ENCODE measurements around the gene TMPRSS2. TPM values are rescaled to one million over a fixed set of nuclear protein-coding genes. Genes with fewer than 3 reads are reported as not detected.

Gene TMPRSS2
- total RNA-seq, 2 experiments from 2014 or later, result not detected

- no peaks in the 10 kb centered on the region for H3K4me1 Mint-ChIP-seq (ENCODE audit: low read depth)
- DNase-seq (no peak), ATAC-seq (ENCODE audit: poor library complexity) (no peak)
- H3K4me3 Mint-ChIP-seq, result no peak overlapping the region
- no peaks in the 10 kb centered on the region for H3K9me3 ChIP-seq (ENCODE audit: control insufficient read depth in 1 of 2, insufficient read depth in 1 of 2, low read length in 2 of 2)
- H3K36me3 Mint-ChIP-seq (ENCODE audit: low read depth), result no peaks in the 10 kb centered on the region
- H3K27ac Mint-ChIP-seq, result no peak overlapping the region
- peaks cover 20 to 28% of the 10 kb centered on the region in 2 experiments for H3K27me3 ChIP-seq (ENCODE audit: control insufficient read depth in 1 of 2, insufficient read depth in 2 of 2, low read length in 2 of 2)
- no peak overlapping the region for H3K27ac ChIP-seq (ENCODE audit: low read depth in 1 of 2, low read length in 2 of 2)
- no peak overlapping the region for H3K4me3 ChIP-seq (ENCODE audit: low read length)
- ChIA-PET CTCF (no interaction called here), POLR2A (no interaction called here)
- no peaks in the 10 kb centered on the region for H3K4me1 ChIP-seq (ENCODE audit: insufficient read depth, low read length)
- TF ChIP-seq, protein P1, sequence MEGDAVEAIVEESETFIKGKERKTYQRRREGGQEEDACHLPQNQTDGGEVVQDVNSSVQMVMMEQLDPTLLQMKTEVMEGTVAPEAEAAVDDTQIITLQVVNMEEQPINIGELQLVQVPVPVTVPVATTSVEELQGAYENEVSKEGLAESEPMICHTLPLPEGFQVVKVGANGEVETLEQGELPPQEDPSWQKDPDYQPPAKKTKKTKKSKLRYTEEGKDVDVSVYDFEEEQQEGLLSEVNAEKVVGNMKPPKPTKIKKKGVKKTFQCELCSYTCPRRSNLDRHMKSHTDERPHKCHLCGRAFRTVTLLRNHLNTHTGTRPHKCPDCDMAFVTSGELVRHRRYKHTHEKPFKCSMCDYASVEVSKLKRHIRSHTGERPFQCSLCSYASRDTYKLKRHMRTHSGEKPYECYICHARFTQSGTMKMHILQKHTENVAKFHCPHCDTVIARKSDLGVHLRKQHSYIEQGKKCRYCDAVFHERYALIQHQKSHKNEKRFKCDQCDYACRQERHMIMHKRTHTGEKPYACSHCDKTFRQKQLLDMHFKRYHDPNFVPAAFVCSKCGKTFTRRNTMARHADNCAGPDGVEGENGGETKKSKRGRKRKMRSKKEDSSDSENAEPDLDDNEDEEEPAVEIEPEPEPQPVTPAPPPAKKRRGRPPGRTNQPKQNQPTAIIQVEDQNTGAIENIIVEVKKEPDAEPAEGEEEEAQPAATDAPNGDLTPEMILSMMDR (IDR thresholded peaks at IDR 0.05), result no peak
- H3K9me3 Mint-ChIP-seq, result no peaks in the 10 kb centered on the region
- intact Hi-C loops (cut with DNase I, micrococcal nuclease), result no loop called here
- no peaks in the 10 kb centered on the region for H3K36me3 ChIP-seq (ENCODE audit: insufficient read depth, low read length)
- peaks cover 34% of the 10 kb centered on the region for H3K27me3 Mint-ChIP-seq
These were observed 3.9 kb upstream of the TMPRSS2 start for GRCh38 chr21:41511858-41512257.

DNA sequence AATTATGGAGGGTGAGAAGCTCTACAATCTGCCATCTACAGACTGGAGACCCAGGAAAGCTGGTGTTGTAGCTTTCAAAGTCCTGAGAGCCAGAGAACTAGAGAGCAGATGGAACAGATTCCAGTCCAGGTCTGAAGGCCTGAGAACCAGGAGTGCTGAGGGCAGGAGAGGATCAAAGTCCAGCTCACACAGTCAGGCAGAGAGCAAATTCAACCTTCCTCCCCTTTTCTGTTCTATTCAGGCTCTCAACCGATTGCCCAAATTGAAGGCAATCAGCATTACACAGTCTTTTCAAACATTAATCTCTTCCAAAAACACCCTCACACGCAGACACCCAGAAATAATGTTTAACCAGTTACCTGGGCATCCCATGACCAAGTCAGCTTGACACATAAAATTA, 2.5 kb upstream of the TMPRSS2 start:
- no peaks in the 10 kb centered on the region for H3K36me3 Mint-ChIP-seq (ENCODE audit: low read depth)
- Histone ChIP-seq H3K27me3 (ENCODE audit: control insufficient read depth in 1 of 2, insufficient read depth in 2 of 2, low read length in 2 of 2) (peaks cover 27 to 41% of the 10 kb centered on the region in 2 experiments), H3K4me1 (ENCODE audit: insufficient read depth, low read length) (peaks cover 2% of the 10 kb centered on the region), H3K27ac (ENCODE audit: low read depth in 1 of 2, low read length in 2 of 2) (no peak overlapping the region), H3K4me3 (ENCODE audit: low read length) (no peak overlapping the region), H3K9me3 (ENCODE audit: control insufficient read depth in 1 of 2, insufficient read depth in 1 of 2, low read length in 2 of 2) (no peaks in the 10 kb centered on the region), H3K36me3 (ENCODE audit: insufficient read depth, low read length) (no peaks in the 10 kb centered on the region)
- no peak overlapping the region for H3K4me3 Mint-ChIP-seq
- intact Hi-C loops (cut with DNase I, micrococcal nuclease), result no loop called here
- no peak for ATAC-seq (ENCODE audit: poor library complexity)
- peaks cover 38% of the 10 kb centered on the region for H3K27me3 Mint-ChIP-seq
- no peaks in the 10 kb centered on the region for H3K9me3 Mint-ChIP-seq
- POLR2A ChIA-PET, result no interaction called here
- DNase-seq, result no peak
- H3K4me1 Mint-ChIP-seq (ENCODE audit: low read depth), result no peaks in the 10 kb centered on the region
- CTCF ChIA-PET, result no interaction called here
- H3K27ac Mint-ChIP-seq, result no peak overlapping the region
- TF ChIP-seq, protein P1 (IDR thresholded peaks at IDR 0.05), result no peak

DNA sequence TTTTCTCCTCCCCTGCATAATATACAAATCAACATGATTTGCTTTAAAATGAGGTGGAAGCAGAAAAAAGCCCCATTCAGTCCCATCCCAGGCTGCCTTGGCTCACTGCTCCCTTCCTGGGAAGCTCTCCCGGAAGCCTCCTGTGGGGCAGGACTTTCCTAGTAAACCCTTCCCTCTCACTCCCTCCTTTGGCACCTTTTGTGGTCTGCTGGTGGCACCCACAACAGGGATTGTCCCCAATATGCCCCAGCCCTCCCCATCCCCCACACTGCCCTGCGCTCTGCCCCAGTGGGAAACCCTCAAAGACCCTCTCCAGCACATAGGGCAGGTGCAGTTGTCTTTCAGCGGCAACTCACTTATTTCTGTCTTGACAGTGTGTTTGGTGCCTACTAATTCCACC, 1.8 kb upstream of the TMPRSS2 start:
- no peaks in the 10 kb centered on the region for H3K4me1 Mint-ChIP-seq (ENCODE audit: low read depth)
- no peaks in the 10 kb centered on the region for H3K36me3 Mint-ChIP-seq (ENCODE audit: low read depth)
- ChIA-PET POLR2A (no interaction called here), CTCF (no interaction called here)
- no peak for ATAC-seq (ENCODE audit: poor library complexity)
- no peaks in the 10 kb centered on the region for H3K9me3 ChIP-seq (ENCODE audit: control insufficient read depth in 1 of 2, insufficient read depth in 1 of 2, low read length in 2 of 2)
- intact Hi-C loops (cut with DNase I, micrococcal nuclease), result no loop called here
- H3K36me3 ChIP-seq (ENCODE audit: insufficient read depth, low read length), result no peaks in the 10 kb centered on the region
- H3K4me1 ChIP-seq (ENCODE audit: insufficient read depth, low read length), result peaks cover 2% of the 10 kb centered on the region
- H3K27me3 ChIP-seq (ENCODE audit: control insufficient read depth in 1 of 2, insufficient read depth in 2 of 2, low read length in 2 of 2), result peaks cover 27 to 44% of the 10 kb centered on the region in 2 experiments
- no peaks in the 10 kb centered on the region for H3K9me3 Mint-ChIP-seq
- H3K4me3 ChIP-seq (ENCODE audit: low read length), result no peak overlapping the region
- H3K27ac ChIP-seq (ENCODE audit: low read depth in 1 of 2, low read length in 2 of 2), result no peak overlapping the region
- TF ChIP-seq, protein P1 (IDR thresholded peaks at IDR 0.05), result no peak
- no peak for DNase-seq
- H3K27me3 Mint-ChIP-seq, result peaks cover 46% of the 10 kb centered on the region
- H3K27ac Mint-ChIP-seq, result no peak overlapping the region
- H3K4me3 Mint-ChIP-seq, result no peak overlapping the region

All from CD4-positive, alpha-beta T cell (primary cell).